Embryonic facial prominence (tissue), 1 donor: ENCODE measurements around the gene PAPPA2.

Experiments used
- DNase-seq: peaks from one replicate; pipeline ENCODE4 v3.0.0-alpha.2; 2016; ENCODE audit errors: extremely low spot score

Gene PAPPA2

DNA sequence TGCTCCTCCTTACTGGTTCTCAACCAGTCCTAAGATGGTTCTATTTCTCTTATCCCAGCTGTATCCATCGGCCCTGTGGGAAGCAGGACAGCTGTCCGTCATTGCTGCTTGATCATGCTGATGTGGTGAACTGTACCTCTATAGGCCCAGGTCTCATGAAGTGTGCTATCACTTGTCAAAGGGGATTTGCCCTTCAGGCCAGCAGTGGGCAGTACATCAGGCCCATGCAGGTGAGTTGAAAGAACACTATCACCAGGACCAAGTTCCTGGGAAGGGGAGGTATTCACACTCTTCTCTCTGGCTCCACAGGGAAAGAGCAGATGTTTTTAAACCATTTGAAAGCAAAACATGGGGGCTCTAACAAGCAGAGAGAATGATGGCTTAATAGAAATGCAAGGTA, 302.6 kb downstream of the PAPPA2 start:
- DNase-seq = no peak

DNA sequence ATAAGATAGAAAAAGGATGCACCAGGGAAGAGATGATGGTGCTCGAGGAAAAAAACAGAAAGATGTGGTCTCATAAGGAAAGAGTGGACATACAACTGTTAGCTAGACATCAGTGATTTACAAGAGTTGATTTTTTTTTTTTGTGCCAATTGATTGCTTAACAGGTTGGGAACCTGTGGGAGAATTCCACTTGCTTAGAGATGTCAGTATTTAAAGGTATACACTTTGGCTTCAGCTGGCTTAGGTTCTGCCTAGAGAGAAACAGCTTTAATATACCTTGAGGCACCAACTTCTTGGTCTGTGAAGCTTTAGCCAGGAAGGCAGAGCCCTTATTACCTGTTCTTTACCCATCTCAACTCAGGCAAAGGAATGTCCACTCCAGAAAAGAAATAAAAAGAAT, 303.8 kb downstream of the PAPPA2 start:
- DNase-seq = no peak

DNA sequence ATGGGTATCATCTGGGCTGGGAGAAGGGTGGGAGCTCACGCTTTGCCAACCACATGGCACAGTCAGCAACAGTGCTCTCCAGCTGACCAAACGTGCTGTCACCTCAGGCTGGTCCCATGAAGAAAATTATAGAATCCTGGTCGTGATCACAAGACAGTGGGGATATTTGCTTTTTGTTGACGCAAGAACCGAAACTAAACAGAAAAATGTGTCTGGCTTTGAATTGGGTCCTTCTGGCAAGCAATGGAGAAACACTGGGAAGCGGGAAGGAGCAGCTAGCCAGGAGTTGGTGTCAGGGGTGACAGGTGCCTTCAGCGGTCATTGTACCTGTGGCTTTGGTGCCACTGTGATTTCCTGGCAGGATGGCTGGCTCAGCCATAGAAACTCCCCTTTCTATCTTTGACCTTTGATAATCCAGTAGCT, 304.8 kb downstream of the PAPPA2 start:
- no peak for DNase-seq

DNA sequence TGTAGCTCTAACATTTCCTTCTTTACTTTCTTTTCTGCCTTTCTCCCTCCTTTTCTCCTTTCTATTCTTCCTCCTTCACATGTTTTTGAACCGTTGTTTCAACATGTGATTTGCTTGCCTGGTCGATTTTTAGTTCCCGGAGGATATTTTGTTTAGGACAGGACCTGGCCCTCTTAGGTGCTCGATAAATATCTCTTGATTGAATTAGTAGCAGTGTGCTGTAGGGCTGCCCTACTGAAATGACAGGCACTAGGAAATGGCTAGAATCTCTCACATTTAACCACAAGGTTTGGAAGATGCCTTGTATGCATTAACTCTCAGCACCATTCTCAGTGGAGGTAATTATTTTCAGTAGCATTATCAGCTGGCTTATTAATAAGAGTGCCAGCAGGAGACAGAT, 305.6 kb downstream of the PAPPA2 start:
- DNase-seq = no peak

DNA sequence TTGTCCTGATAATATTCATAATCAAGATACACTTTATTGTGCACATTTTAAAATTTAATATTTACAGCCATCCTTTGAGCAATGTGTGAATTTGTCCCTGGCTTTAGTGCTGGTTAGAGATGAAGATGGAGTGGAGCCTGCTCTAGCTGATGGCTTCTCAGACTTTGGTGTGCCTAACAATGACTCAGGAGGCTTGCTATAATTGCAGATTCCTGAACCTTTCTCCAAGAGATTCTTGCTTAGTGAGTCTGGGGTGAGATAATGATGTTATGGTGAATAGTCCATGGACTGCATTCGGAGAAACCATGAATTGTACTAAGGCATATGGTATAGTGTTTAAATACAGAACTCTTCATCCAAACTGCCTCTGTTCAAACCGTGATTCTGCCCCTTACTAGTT, 307.1 kb downstream of the PAPPA2 start:
- no peak for DNase-seq

DNA sequence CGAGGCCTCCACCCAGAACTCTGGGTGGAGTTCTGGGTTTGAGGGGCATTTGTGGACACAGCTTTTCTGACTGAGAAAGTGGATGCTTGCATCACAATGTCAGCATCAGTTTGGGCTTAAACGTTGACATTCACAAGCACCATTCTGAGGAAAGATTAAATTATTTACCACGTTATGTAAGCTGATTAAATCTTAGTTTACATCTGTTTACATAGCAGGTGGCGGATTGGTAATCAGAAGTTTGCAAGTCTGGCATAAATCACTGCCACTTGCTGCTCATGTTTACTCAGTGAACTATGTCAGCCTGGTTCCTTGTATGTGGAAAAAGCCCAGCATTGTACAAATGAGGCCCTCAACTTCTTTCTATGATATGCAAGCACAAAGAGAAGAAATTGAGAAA, 310.1 kb downstream of the PAPPA2 start:
- DNase-seq = no peak

DNA sequence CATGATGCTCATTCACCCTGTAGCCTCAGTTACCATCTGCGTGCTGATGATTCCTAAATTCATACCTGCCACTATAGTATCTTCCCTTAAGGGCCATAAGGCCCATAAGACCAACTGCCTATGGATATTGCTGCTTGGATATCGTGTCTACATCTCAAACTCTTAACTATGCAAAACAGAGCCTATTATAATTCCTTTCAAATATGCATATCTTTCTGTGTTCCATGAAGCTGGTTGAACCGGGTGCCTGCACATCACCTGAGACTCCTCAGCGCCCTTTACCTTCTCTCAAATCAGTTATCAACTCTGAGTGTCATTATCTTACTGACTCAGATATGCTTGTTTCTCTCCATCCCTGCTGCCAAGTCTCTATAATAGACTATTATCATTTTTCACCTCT, 311.2 kb downstream of the PAPPA2 start:
- DNase-seq = no peak

DNA sequence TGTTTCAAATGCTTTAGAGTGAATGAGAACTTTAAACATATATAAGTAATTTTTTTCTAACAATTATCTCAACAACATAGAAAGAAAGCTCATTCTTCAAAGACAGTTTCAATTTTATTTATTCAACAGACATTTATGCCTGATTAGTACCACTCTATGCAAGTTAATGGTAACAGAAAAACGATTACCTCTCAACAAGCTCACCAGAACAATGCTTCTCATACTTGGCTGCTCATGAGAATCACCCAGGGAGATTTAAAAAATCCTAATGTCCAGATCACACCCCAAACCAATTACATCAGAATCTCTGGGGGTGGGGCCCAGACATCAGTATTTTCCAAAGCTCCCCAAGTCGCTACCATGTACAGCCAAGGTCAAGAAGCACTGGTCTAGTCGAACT, 312.4 kb downstream of the PAPPA2 start:
- DNase-seq = no peak

DNA sequence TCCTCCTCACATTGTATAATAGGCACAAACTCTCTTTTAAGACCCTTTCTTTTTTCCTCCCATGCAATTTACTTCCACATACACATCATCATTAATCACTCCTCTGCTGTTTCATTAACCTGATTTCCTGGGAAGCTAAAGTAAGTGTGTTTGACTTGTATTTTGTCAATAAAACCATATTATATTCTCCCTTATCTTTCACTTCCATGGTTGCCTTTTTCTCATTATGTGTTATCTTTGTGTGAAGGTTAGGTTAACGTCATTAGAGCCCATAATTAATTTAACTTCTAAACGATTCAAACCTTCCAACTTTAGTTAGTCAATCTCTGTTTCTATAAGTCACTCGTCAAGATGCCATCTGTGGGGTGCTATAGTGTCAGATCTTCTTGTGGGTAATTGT, 313.0 kb downstream of the PAPPA2 start:
- no peak for DNase-seq

DNA sequence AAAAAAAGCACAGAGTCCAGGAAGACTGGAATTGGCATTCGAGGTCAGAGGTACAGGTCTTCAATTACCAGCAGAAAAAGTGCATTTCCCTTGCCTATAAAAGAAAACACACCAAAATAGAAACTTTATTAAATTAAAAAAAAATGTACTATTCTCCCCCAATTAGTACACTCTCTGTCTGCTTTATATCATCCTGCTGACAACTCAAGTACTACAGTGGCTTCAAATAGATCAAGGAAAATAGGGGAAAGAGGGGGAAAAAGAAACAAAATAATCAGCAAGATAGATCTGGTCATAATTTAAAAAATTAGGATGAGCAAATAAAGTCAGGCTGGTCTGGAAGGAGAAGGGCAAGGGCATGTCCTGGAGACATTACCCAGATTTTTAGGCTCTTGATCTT, 315.1 kb downstream of the PAPPA2 start:
- DNase-seq = no peak

DNA sequence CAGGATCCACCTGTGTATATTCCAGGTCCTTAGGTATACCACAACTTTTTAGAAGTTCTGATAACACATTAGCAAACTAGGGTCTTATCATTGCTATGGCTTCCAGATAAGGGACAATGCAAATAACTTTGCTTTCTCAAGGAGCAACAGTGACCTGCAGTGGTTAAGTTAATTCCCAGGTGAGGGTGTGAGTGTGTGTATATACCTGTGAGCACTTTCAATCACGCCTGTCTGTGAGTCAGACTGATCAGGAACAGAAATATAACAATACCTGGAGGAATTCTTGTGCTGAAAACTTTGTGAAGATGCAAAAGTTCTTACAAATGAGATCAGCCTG, 317.0 kb downstream of the PAPPA2 start:
- no peak for DNase-seq

DNA sequence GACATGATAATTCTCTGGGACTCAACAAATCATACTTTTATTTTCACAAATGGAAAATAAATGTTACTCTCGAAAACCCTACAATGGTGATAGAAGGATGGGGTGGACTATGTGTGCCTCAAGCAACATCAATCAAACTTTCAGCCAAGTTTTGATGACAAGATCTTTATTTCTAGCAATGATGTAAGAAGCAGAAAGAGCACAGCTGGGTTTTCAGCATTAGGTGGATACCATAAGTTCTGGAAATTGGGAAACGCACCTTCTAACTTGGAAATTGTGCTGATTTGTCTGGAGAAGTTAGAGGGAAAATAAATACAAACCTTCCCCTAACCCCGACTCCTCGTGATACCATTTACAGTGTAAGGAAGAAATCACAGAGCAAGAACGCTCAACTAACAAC, 320.3 kb downstream of the PAPPA2 start:
- no peak for DNase-seq

DNA sequence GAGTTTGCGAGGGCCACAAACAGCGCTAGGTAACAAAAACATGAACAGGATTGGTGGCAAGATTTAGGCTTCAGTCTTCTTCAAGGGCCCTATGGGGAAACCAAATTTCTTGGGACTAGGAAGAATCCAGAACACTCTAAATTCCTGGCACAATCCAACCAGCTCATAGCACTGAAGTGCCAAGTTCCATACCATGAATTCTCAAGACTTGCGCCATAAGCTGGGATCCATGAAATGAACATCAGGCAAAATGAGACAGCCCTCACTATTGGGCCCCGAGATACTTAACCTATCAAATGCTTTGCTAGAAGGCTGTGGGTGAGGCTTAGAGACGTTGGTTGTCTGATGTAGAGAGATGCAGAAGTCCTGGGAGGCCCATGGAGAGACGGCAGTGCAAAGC, 322.1 kb downstream of the PAPPA2 start:
- no peak for DNase-seq

DNA sequence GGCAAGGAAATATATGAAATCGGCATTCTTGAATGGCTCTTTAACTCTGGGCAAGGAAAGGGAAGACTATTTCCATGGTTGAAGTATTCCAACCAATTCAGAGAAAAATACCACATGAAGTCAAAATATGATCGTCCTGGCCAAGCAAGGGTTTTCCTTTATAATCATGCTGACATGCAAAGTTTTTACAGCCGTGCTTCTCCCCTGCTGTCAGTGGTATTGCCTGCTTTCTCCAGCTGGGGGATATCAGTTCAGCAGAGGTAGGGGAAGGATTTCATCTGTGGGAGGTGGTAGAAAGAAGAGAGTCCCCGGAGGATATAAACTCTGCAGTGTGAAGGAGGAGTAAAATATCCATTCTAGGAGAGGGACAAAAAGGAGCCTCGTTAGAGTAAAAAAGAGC, 322.8 kb downstream of the PAPPA2 start:
- DNase-seq = no peak

DNA sequence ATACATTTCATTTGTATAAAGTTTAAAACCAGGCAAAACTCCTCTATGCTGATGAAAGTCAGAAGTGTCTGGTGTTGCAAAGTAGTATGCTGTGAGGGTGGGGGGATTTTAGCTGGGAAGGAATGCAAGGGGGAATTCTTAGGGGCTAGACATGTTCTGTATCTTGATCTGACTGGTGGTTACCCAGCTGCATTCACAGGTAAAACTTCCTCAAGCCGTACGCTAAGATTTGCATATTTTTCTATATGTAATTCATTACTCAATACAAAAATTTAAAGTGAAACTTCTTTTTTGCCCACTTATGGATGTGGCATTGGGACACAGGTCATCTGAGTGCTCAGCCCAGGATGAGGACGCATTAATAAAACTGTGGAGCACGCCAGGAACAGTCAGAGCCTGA, 323.3 kb downstream of the PAPPA2 start:
- DNase-seq = no peak

DNA sequence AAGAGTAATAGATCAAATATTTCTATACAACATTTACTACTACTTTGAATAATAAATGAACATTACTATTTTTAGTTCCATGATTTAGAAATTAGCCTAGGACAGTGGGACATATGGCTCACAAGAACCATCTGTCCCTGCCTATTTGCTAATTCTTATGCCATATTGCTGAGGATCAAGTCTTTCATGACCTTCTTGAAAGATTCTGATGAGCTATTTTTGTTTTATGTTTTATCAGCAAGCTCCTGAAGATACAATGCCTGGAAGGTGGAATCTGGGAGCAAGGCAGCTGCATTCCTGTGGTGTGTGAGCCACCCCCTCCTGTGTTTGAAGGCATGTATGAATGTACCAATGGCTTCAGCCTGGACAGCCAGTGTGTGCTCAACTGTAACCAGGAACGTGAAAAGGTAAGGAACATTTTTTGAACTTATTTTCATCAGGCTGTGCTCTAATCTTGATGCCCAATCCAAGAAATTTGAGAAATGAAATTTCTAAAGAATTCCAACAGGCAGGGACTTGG, 326.7 kb downstream of the PAPPA2 start:
- no peak for DNase-seq

DNA sequence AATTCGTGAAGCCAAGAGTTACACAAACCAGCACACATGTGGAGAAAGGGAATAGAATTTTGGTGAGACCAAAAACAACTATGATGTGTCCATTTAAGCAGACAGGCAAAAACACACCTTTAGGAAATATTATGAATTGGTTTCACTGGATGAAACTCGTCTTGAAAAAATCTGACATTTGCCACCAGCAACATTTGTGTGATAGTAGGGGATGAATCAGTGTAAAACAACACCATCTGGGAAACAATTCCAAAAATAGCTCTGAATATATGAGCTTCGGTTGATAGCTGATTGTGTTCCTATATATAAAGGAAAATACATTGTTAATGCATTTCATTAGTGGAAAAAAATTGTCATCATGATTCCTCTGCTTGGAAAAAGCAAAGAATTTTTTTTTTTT, 327.8 kb downstream of the PAPPA2 start:
- no peak for DNase-seq

DNA sequence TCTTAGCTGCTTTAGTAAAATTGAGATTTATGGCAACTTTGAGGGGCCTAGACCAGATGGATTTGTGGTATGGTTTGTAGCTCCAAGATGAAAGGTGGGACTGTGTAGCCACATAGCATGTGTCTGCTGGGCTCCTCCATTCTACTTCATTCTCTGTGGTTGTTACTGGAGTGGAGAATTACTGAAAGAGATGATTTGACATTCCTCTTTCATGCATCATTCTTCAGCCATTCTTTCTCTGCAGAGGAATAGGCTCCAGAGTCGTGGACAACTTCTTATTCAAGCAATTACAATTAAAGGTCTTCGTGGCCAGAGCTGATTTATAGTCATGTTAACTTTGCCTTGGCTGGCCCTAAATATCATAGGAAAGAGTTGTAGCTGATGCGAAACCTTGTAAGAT, 328.9 kb downstream of the PAPPA2 start:
- no peak for DNase-seq

DNA sequence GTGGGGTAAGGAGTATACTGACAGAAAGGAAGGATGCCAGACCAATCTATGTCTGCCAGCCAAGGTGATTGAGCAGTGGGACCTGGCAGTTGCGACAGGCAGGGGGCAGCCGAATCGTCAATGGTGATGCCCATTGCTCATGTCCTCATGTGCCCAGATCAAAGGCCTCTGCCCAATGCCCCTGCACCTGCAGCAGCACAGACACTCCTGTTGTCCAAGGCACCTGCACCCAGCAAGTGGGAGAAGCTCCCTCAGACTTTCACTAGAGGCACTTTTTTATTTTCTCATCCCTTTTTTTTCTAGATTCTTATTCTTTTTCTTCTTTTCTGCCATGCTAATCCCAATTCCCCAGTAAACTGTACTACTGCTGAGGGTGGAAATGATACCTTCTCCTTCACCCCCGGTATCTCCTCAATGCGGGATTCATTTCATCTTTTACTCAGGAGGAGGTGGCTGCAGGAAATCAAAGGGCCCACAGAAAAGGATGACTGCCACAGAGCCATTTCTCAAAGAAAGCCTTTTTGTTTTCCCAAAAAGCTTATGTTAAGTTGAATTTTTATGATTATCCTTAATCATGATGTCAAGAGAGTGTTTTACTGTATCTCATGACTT, 332.0 kb downstream of the PAPPA2 start:
- DNase-seq = no peak

DNA sequence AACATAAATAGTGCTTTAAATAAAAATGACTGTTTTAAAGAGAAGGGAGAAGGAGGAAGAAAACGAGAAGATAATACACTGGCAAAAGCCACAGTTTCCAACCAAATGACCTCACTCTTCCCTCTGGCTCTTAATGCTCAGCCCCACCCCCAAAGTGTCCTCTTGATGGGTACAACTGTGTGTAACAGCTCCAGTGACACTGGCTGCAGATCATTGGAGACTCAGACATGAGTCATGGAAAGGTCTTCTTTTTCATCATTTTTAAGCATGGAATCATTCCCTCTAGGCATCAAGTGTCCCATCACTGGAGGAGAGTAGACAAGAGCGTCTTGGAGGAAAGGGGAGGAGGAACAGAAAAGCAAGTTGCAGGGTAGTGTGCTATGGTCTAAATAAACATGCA, 333.0 kb downstream of the PAPPA2 start:
- no peak for DNase-seq

DNA sequence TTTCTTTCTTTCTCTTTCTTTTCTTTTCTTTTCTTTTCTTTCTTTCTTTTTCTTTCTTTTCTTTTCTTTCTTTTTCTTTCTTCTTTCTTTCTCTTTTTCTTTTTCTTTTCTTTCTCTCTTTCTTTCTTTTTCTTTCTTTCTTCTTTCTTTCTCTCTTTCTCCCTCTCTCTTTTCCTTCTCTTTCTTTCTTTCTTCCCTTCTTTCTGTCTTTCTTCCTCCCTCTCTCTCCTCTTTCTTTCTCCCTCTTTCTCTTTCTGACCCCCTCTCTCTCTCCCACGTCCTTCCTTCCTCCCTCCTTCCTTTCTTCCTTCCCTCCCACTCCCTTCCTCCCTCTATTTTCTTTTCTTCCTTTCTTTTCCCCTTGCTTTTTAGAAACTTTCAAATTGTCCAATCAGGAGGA, 333.6 kb downstream of the PAPPA2 start:
- no peak for DNase-seq

DNA sequence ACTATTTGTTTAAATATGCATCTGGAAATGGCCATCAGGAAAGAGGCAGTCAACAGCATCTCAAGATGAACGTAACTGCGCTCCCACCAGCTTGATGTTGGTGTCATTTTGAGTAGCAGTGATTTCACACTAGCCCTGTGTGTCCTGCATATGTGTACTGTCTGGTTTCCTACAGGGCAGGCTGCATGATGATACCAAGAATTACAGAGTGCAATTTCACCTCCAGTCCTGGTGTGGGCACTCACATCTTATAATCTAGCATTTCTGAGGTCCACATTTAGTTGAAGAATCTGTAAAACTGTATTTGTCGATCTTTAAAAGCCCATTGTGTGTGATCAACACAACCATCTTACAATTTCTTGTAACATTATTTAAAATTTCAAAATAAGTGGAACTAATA, 336.4 kb downstream of the PAPPA2 start:
- DNase-seq = no peak

DNA sequence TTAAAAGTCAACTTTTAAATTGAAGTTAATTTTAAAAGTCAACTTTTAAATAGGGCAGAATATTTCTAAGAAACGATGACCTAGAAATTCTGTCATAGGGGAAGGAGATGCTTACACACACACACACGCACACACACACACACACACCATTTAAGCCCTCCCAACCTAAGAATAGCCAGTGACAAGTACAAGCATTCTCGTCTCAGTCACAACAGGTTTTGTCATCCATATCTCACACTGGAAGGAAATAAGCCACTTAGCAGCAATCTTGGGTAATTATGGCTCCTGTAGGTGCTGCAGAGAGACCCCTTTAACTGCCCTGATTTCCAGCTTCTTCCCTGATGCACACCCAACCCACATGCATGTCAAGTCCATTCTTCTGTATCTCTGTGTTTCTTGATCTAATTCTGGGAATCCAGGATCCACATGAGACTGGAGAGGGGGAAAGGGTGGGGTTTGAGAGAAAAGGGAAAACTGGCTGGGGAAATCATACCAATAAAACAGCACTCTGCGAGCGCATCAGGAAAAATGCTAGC, 338.1 kb downstream of the PAPPA2 start:
- no peak for DNase-seq

DNA sequence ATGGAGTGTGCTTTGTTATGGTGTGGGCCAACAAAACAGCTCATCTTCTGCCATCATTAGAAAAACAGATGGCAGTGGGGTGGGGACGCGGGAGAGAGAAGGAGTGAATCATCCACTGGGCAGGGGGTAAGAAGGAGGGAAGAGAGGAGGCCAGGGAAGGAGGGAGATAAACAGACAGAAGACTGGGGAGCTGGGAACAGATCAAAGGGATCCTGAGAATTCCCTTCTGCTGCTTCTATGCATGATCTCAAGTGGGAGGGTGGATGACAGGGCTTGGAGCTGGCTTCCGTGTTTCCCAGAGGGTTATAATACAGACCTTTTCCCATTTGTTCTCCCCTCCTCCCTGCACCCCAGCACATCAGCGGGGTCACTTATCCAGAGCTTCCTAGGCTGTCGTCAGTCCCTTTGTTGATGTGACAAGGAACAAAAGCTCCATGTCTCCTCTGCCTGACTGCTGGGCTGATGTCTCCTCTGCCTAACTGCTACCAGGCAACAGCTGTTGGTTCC, 338.6 kb downstream of the PAPPA2 start:
- DNase-seq = no peak
